Adrenal gland (tissue), 12 donors: ENCODE results near the gene NXNL1. TPM values are rescaled to one million over a fixed set of nuclear protein-coding genes. Genes with fewer than 3 reads are reported as not detected.

Experiments used
- DNase-seq, 7 donors: peaks; one replicate each; pipeline ENCODE4 v3.0.0-alpha.2; 2019 to 2020
- H3K27ac ChIP-seq, 5 donors: fragments of 200-600 bp; sonication (generic) in 4 of 5; 1 replicate in 3 of 5; 2 replicates in 2 of 5; pipeline versions ENCODE4 v1.5.1 to v1.8.0; 2016 to 2020; ENCODE audit warnings: mild to moderate bottlenecking in 1 of 5
- H3K27me3 ChIP-seq: fragments of 200-600 bp; 2 replicates; pipeline ENCODE4 v1.8.0; 2021
- H3K36me3 ChIP-seq, 2 donors: fragments of 200-600 bp; replicated peaks in 1 of 2; 1 replicate in 1 of 2; 2 replicates in 1 of 2; pipeline versions ENCODE4 v1.5.1 to v1.8.0; 2018 to 2022
- H3K4me1 ChIP-seq, 2 donors: fragments of 200-600 bp; replicated peaks in 1 of 2; 1 replicate in 1 of 2; 2 replicates in 1 of 2; pipeline versions ENCODE4 v1.5.1 to v1.8.0; 2018 to 2021
- H3K4me3 ChIP-seq, 4 donors: fragments of 200-600 bp; sonication (generic) in 3 of 4; one replicate each; pipeline ENCODE4 v1.5.1; 2016 to 2018
- H3K9me3 ChIP-seq, 3 donors: fragments of 200-600 bp; sonication (generic) in 1 of 3; replicated peaks in 1 of 3; 1 replicate in 2 of 3; 2 replicates in 1 of 3; pipeline versions ENCODE4 v1.5.1 to v1.8.0; 2016 to 2021
- CTCF ChIP-seq, 6 experiments: fragments of 450-650 bp in 4 of 6; fragments of 200-600 bp in 2 of 6; sonication (generic) in 1 of 6; IDR thresholded peaks; 1 replicate in 5 of 6; 2 replicates in 1 of 6; pipeline versions ENCODE4 v1.5.1 to v1.8.0; 2016 to 2021; ENCODE audit warnings: antibody characterized with exemption in 6 of 6, mild to moderate bottlenecking in 2 of 6, moderate library complexity in 1 of 6
- POLR2A ChIP-seq, 2 donors: fragments of 450-650 bp; IDR thresholded peaks; one replicate each; pipeline ENCODE4 v1.6.1; 2017; ENCODE audit warnings: antibody characterized with exemption in 2 of 2, mild to moderate bottlenecking in 2 of 2, moderate library complexity in 1 of 2
- WGBS, 4 donors: extraction: QIAGEN DNeasy Blood & Tissue Kit in 2 of 4; methylation state at CpG; one replicate each; pipeline versions ENCODE4 v1.1.5 to v1.1.7; 2013 to 2017; 5-methylcytosine and 5-hydroxymethylcytosine counted together
- intact Hi-C, 2 donors: fragments of 100-400 bp; cut with DNase I; formaldehyde crosslinking; loops; one replicate each; pipeline versions ENCODE4 v1.14.1 to v1.15.0; 2022 to 2023
- polyA plus RNA-seq, 3 donors: library from polyadenylated mRNA; stranded (reverse); fragments of 200-250 nt in 2 of 3; fragments of 350-450 nt in 1 of 3; fragmentation: Illumina TruSeq in 1 of 3; extraction: RNeasy Lipid Tissue Mini Kit (QIAGEN cat#74804) in 1 of 3; gene quantifications; one replicate each; pipeline ENCODE4 v1.2.3, GENCODE V29; 2013 to 2014
- total RNA-seq, 9 donors: library from RNA; depleted of rRNA in 4 of 9; stranded (reverse); fragments of >200 nt in 4 of 9; fragments of 120-200 nt in 1 of 9; fragmentation: NEBNext Ultra II Directional in 1 of 9; extraction: Animal tissue kit (Norgen Biotek cat#: 25700) in 1 of 9; gene quantifications; one replicate each; pipeline versions ENCODE4 v1.1.0 to v1.2.4, GENCODE V29; 2013 to 2023
- donor health status: healthy with polysubstance abuse.
- donor health status: Bipolar disorder and iron deficiency.
- donor health status: DM: yes; HTN: yes; CAD: no.
- donor health status: DM: no; HTN: no; CAD: no.
- donor health status: DM: no; HTN: no; CAD: no.
- donor health status: DM: yes; HTN: yes; CAD: no.

Gene NXNL1
- total and polyA plus RNA-seq, 12 donors: 0.41 to 4.8 (median 1.7) TPM; not detected in 5

DNA sequence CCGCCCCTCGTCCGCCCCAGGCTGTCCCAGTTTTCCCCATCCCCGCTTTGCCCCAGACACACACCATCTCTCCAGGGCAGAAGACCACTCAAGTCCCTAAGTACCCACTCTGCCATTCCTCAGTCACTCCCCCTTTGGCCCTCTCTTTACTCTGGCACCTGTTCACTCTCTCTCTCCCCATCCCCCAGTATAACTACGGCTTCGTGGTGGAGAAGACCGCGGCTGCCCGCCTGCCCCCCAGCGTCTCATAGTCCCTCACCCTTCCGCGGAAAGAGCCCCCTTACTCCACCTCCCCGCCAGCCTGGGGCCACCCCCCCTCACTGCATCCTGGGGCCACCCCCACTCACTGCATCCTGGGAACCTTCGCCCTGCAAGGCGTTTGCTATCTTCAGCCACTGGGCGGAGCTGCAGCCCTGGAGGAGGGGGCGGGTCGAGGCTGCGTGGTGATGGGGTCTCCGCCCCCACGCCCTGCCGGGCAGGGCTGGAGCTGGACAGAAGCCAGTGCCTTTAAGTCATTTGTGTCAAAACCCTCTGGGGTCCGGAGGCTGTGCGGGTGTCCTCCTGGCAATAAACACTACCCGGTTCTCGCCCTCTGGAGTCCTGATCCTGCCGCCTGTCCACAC lies 35.9 kb downstream of the NXNL1 start:
- Histone ChIP-seq H3K27ac (no peak overlapping the region), H3K27me3 (no peaks in the 10 kb centered on the region), H3K4me3 (no peak overlapping the region), H3K9me3 (no peaks in the 10 kb centered on the region), H3K36me3 (no peaks in the 10 kb centered on the region), H3K4me1 (peaks cover 11% of the 10 kb centered on the region in 2 donors)
- DNase-seq: peak; percentile 58 to 70 (median 69)
- intact Hi-C loops: no loop called here
- no peak for TF ChIP-seq POLR2A (IDR thresholded peaks at IDR 0.05)
- TF ChIP-seq CTCF (IDR thresholded peaks at IDR 0.05): peak; percentile 35 to 66 (median 52)
- 21 to 52% (median 24%) methylated on average over 7 to 27 of the region's 27 CpGs for WGBS, 4 donors

GRCh38 chr19:17423429-17424208 lies 37.1 kb downstream of the NXNL1 start:
- Histone ChIP-seq H3K27me3 (no peaks in the 10 kb centered on the region), H3K27ac (no peak overlapping the region), H3K36me3 (no peaks in the 10 kb centered on the region), H3K4me1 (peaks cover 8 to 13% of the 10 kb centered on the region in 2 donors), H3K9me3 (no peaks in the 10 kb centered on the region), H3K4me3 (no peak overlapping the region)
- TF ChIP-seq CTCF (IDR thresholded peaks at IDR 0.05) (no peak), POLR2A (IDR thresholded peaks at IDR 0.05) (no peak)
- intact Hi-C loops: no loop called here
- DNase-seq: peak in 2 of 7 donors; percentile 50 to 59
- WGBS, 4 donors: 62 to 77% (median 72%) methylated on average over 10 to 20 of the region's 20 CpGs

DNA sequence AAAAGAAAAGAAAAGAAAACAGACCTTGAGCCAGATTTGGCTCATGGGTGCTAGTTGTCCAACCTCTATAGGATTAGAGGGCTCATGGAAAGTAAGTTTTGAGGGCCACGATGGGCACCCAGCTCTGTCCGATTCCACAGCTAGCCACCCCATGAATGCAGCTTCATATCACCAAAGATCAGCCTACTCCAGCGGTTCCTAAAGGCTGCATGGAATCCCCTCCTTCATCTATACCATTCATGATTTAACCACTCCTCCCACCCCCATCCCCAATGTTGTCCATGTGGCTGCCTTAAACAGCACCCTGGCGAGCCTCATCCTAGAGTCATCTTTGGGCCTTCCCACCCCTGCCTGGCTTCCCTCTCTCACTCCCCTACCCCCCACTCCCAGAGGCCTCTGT lies 38.8 kb downstream of the NXNL1 start:
- Histone ChIP-seq H3K27ac (no peak overlapping the region), H3K4me1 (peaks cover 9 to 13% of the 10 kb centered on the region in 2 donors), H3K27me3 (no peaks in the 10 kb centered on the region), H3K9me3 (no peaks in the 10 kb centered on the region), H3K4me3 (no peak overlapping the region), H3K36me3 (no peaks in the 10 kb centered on the region)
- no peak for DNase-seq
- intact Hi-C loops: no loop called here
- TF ChIP-seq CTCF (IDR thresholded peaks at IDR 0.05) (no peak), POLR2A (IDR thresholded peaks at IDR 0.05) (no peak)
- 94 to 100% (median 95%) methylated on average over 4 of the region's 4 CpGs for WGBS, 4 donors

DNA sequence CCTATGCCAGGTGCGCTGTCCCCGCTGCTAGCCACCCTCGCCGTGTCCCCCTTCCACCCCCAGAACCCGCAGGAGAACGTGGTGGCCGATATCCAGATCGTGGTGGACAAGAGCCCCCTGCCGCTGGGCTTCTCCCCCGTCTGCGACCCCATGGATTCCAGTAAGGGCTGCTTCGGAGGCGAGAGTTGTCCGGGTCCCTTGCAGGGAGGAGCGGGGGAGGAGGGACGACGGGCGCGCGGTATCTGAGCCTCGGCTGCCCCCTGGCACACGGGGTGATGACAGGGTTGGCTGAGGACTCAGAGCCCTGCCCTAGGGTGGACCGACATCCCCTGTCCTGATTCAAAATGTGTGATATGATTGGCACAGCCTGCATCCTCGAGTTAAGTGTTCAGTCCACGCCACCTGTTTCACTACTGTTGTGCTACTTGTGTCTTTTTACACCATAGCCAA lies 40.2 kb downstream of the NXNL1 start:
- Histone ChIP-seq H3K4me3 (peak overlapping the region; percentile 9 to 95 (median 80)), H3K9me3 (no peaks in the 10 kb centered on the region), H3K4me1 (peaks cover 9 to 13% of the 10 kb centered on the region in 2 donors), H3K27me3 (no peaks in the 10 kb centered on the region), H3K36me3 (no peaks in the 10 kb centered on the region), H3K27ac (peak overlapping the region; percentile 56 to 91 (median 69))
- TF ChIP-seq POLR2A (IDR thresholded peaks at IDR 0.05) (peak in 1 of 2 donors; percentile 40), CTCF (IDR thresholded peaks at IDR 0.05) (peak in 2 of 6 experiments; percentile 21 to 37)
- intact Hi-C loops: no loop called here
- peak; percentile 67 to 74 (median 68) for DNase-seq
- WGBS, 4 donors: 3 to 7% (median 5%) methylated on average over 8 to 25 of the region's 25 CpGs
